ENCODE data around the gene XPOT.

Gene XPOT

GRCh38 chr12:64469455-64470142 is 65.4 kb downstream of the XPOT start:
- no peak for DNase-seq

- no peak for DNase-seq
Observed at GRCh38 chr12:64470495-64470894, 66.3 kb downstream of the XPOT start.

- DNase-seq = no peak
Observed at GRCh38 chr12:64473176-64473575, 69.0 kb downstream of the XPOT start.

GRCh38 chr12:64475518-64475917 is 71.3 kb downstream of the XPOT start:
- DNase-seq = no peak

GRCh38 chr12:64476844-64477243 is 72.7 kb downstream of the XPOT start:
- no peak for DNase-seq

- no peak for DNase-seq
Observed at GRCh38 chr12:64478661-64479060, 74.5 kb downstream of the XPOT start.

GRCh38 chr12:64480148-64480547 is 76.0 kb downstream of the XPOT start:
- DNase-seq = no peak

- DNase-seq = no peak
Observed at GRCh38 chr12:64486657-64487056, 82.5 kb downstream of the XPOT start.

GRCh38 chr12:64491718-64492117 is 87.5 kb downstream of the XPOT start:
- no peak for DNase-seq

- no peak for DNase-seq
Observed at GRCh38 chr12:64493513-64493912, 89.3 kb downstream of the XPOT start.

- DNase-seq = no peak
Observed at GRCh38 chr12:64494998-64495729, 91.0 kb downstream of the XPOT start.

- DNase-seq = no peak
Observed at GRCh38 chr12:64496839-64497400, 92.7 kb downstream of the XPOT start.

- no peak for DNase-seq
Observed at GRCh38 chr12:64497484-64497883, 93.3 kb downstream of the XPOT start.

GRCh38 chr12:64497903-64498302 is 93.7 kb downstream of the XPOT start:
- DNase-seq = no peak

GRCh38 chr12:64500394-64500793 is 96.2 kb downstream of the XPOT start:
- no peak for DNase-seq

Data from T-helper 1 cell (primary cell).